Ishikawa (cell line): ENCODE results near the gene SELENOW.

Experiments
- CEBPB ChIP-seq: IDR thresholded peaks from 2 replicates; pipeline ENCODE4 v1.6.1; 2012
- CREB1 ChIP-seq: IDR thresholded peaks from 2 replicates; pipeline ENCODE4 v1.6.1; 2012; ENCODE audit warnings: low read depth
- EGR1 ChIP-seq: IDR thresholded peaks from 2 replicates; pipeline ENCODE4 v1.6.1; 2012
- EP300 ChIP-seq: IDR thresholded peaks from 2 replicates; pipeline ENCODE4 v1.6.1; 2012; ENCODE audit warnings: borderline replicate concordance
- FOXM1 ChIP-seq: IDR thresholded peaks from 2 replicates; pipeline ENCODE4 v1.6.1; 2012; ENCODE audit warnings: low read depth, borderline replicate concordance
- NFIC ChIP-seq: IDR thresholded peaks from 2 replicates; pipeline ENCODE4 v1.6.1; 2012
- RAD21 ChIP-seq: IDR thresholded peaks from 2 replicates; pipeline ENCODE4 v1.6.1; 2012; ENCODE audit warnings: low read depth
- TAF1 ChIP-seq: IDR thresholded peaks from 2 replicates; pipeline ENCODE4 v1.6.1; 2012; ENCODE audit warnings: low read depth, mild to moderate bottlenecking
- TCF12 ChIP-seq: IDR thresholded peaks from 2 replicates; pipeline ENCODE4 v1.6.1; 2012; ENCODE audit warnings: low read depth
- TEAD4 ChIP-seq: IDR thresholded peaks from 2 replicates; pipeline ENCODE4 v1.6.1; 2012
- YY1 ChIP-seq: IDR thresholded peaks from 2 replicates; pipeline ENCODE4 v1.6.1; 2012; ENCODE audit warnings: low read depth
- ZBTB7A ChIP-seq: IDR thresholded peaks from 2 replicates; pipeline ENCODE4 v1.6.1; 2012; ENCODE audit warnings: low read depth
- TF ChIP-seq, protein P1 (sequence below): IDR thresholded peaks from 2 replicates; pipeline ENCODE4 v1.6.1; 2012; ENCODE audit warnings: low read depth, mild to moderate bottlenecking
- TF ChIP-seq, protein P2 (sequence below): IDR thresholded peaks from 2 replicates; pipeline ENCODE4 v1.6.1; 2012
- TF ChIP-seq, protein P3 (sequence below): IDR thresholded peaks from 2 replicates; pipeline ENCODE4 v1.6.1; 2012

Gene SELENOW

DNA sequence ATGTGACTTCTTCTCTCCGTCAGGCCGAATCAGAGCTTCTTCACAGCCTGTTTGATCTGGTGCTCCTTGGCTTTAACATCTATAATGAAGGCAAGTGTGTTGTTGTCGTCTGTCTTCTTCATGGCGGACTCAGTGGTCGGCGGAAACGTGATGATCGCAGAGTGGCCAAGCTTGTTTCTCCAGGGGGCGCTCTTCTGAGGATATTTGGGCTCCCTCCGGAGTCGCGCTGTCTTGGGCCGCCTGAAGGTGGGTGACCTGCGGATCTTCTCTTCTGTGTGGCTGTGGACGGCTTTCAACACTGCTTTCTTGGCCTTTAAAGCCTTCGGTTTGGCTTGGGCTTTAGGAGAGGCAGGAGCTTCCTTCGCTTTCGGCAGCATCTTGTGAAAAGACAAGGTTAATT, 16.0 kb downstream of the SELENOW start:
- TF ChIP-seq, protein P1, sequence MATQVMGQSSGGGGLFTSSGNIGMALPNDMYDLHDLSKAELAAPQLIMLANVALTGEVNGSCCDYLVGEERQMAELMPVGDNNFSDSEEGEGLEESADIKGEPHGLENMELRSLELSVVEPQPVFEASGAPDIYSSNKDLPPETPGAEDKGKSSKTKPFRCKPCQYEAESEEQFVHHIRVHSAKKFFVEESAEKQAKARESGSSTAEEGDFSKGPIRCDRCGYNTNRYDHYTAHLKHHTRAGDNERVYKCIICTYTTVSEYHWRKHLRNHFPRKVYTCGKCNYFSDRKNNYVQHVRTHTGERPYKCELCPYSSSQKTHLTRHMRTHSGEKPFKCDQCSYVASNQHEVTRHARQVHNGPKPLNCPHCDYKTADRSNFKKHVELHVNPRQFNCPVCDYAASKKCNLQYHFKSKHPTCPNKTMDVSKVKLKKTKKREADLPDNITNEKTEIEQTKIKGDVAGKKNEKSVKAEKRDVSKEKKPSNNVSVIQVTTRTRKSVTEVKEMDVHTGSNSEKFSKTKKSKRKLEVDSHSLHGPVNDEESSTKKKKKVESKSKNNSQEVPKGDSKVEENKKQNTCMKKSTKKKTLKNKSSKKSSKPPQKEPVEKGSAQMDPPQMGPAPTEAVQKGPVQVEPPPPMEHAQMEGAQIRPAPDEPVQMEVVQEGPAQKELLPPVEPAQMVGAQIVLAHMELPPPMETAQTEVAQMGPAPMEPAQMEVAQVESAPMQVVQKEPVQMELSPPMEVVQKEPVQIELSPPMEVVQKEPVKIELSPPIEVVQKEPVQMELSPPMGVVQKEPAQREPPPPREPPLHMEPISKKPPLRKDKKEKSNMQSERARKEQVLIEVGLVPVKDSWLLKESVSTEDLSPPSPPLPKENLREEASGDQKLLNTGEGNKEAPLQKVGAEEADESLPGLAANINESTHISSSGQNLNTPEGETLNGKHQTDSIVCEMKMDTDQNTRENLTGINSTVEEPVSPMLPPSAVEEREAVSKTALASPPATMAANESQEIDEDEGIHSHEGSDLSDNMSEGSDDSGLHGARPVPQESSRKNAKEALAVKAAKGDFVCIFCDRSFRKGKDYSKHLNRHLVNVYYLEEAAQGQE, result no peak
- TF ChIP-seq YY1, result no peak
- no peak for TF ChIP-seq ZBTB7A
- no peak for TF ChIP-seq EGR1
- TF ChIP-seq, protein P2, sequence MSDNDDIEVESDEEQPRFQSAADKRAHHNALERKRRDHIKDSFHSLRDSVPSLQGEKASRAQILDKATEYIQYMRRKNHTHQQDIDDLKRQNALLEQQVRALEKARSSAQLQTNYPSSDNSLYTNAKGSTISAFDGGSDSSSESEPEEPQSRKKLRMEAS, result no peak
- TF ChIP-seq FOXM1, result no peak
- no peak for TF ChIP-seq CREB1
- no peak for TF ChIP-seq TCF12
- TF ChIP-seq NFIC, result no peak
- TF ChIP-seq TEAD4, result no peak
- no peak for TF ChIP-seq CEBPB
- TF ChIP-seq RAD21, result no peak
- no peak for TF ChIP-seq TAF1
- TF ChIP-seq, protein P3, sequence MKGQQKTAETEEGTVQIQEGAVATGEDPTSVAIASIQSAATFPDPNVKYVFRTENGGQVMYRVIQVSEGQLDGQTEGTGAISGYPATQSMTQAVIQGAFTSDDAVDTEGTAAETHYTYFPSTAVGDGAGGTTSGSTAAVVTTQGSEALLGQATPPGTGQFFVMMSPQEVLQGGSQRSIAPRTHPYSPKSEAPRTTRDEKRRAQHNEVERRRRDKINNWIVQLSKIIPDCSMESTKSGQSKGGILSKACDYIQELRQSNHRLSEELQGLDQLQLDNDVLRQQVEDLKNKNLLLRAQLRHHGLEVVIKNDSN, result no peak
- TF ChIP-seq EP300, result no peak

DNA sequence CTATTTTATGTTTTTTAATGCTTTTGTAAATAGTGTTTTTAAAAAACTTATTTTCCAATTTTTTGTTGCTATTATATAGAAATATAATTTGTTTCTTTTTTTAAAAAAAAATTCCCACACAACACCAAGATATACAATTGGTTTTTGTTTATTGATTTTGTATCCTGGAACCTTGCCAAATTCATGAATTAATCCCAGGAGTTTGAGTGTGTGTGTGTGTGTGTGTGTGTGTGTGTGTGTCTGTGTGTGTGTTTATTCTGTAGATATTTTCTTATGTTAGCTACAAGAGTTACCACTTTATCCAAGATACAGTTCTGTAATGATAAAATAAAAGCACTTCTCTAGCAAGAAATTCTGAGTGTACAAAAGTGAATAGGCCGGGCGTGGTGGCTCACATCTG, 18.3 kb downstream of the SELENOW start:
- TF ChIP-seq EGR1 (no peak), YY1 (no peak), RAD21 (no peak), ZBTB7A (no peak), EP300 (no peak), TCF12 (no peak), FOXM1 (no peak), CREB1 (no peak), TEAD4 (no peak), CEBPB (no peak), TAF1 (no peak), NFIC (no peak)
- TF ChIP-seq, protein P3, result no peak
- TF ChIP-seq, protein P2, result no peak
- TF ChIP-seq, protein P1, result no peak

DNA sequence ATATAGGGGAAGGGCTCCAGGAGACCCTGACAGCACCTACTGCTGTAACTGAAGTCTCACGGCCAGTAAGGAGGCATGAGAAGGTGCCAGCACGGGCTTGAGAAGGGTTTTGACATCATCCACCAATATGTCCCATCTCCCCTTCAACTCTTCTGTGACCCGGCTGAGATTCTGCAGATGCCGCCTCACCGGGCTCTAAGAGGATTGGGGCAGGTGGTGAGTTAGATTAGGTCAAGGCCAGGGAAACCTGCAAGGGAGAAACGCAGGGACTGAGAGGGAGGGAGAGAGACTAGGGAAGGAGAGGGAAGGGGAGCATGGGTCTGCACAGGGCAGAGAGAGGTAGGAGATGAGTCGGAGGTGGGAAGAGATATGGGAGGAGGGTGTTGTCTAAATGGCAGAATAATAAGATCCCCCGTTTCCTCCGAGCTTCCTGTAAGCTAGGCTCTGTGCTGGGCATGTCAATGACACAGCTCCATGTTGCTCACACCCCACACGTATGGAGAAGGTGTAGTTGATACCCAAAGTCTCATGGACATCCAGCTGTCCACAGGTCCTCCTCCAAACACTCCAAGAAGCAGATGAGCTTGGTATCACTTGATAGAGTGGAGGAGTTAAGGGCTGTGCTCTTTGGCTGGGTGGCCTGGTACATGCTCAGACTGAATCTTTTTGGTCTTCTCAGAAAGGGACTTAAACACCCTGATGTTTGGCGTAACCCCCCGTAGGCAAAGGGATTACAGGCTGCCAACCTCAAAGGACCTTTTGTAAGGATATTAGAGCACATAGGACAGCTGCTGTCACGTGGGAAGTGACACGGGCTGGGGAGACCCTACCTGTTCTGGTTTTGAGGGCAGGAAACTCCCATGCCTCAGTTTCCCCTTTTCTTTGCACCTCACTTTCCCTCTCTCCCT, 19.7 kb downstream of the SELENOW start:
- TF ChIP-seq, protein P3, result no peak
- TF ChIP-seq CEBPB, result no peak
- TF ChIP-seq FOXM1, result no peak
- TF ChIP-seq, protein P2, result no peak
- no peak for TF ChIP-seq NFIC
- TF ChIP-seq, protein P1, result no peak
- TF ChIP-seq CREB1, result no peak
- TF ChIP-seq ZBTB7A, result no peak
